ENCODE data around the gene CHST9.

The CHST9 gene

DNA sequence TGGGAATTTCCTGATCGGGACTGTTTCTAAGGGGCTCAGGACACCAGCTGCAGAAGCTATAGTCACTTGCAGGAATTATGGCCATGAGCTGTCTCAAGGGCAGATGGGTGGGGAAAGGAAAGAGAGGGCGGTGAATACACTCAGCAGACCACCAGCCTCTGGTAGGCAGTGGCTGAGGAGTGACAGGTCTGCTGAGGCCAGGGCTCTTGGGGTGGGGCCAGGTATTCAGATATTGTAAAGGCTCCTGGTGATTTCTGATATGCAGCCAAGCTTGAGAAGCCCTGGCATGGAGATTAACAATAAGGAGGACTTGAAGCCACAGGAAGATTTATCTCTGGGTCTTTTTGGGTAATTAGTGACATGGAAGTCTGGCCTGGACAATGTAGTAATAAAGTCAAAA lies 174.3 kb downstream of the CHST9 start:
- DNase-seq (ENCODE audit: low read depth, low spot score) = no peak
- ChIA-PET POLR2A (no interaction called here), CTCF (no interaction called here)
- H3K4me3 ChIP-seq (ENCODE audit: low read depth, low read length) = no peak overlapping the region
- TF ChIP-seq, protein P1, sequence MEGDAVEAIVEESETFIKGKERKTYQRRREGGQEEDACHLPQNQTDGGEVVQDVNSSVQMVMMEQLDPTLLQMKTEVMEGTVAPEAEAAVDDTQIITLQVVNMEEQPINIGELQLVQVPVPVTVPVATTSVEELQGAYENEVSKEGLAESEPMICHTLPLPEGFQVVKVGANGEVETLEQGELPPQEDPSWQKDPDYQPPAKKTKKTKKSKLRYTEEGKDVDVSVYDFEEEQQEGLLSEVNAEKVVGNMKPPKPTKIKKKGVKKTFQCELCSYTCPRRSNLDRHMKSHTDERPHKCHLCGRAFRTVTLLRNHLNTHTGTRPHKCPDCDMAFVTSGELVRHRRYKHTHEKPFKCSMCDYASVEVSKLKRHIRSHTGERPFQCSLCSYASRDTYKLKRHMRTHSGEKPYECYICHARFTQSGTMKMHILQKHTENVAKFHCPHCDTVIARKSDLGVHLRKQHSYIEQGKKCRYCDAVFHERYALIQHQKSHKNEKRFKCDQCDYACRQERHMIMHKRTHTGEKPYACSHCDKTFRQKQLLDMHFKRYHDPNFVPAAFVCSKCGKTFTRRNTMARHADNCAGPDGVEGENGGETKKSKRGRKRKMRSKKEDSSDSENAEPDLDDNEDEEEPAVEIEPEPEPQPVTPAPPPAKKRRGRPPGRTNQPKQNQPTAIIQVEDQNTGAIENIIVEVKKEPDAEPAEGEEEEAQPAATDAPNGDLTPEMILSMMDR (IDR thresholded peaks at IDR 0.05; ENCODE audit: insufficient read depth, low read length, missing control alignments) = no peak

DNA sequence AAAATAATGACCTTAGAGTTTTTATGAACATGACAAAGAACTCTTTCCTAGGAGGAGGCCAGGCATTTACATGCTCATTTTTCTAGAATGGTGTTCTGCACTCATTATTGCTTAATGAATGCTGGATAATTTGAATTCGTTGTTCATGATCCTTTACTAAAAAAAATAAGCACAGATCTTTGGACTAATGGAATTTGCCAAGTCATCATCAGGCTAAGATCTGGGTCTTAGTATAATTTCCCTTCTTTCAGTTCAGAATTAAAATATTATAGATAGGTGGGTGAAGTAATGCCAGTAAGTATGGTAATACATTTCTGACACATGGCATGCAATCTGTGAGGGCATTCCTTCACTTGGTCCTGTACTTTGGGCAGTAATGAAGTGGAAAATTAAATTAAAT lies 175.8 kb downstream of the CHST9 start:
- CTCF ChIA-PET = no interaction called here
- no peak for DNase-seq (ENCODE audit: low read depth, low spot score)
- no peak overlapping the region for H3K4me3 ChIP-seq (ENCODE audit: low read depth, low read length)
- POLR2A ChIA-PET = no interaction called here
- TF ChIP-seq, protein P1 (IDR thresholded peaks at IDR 0.05; ENCODE audit: insufficient read depth, low read length, missing control alignments) = no peak

DNA sequence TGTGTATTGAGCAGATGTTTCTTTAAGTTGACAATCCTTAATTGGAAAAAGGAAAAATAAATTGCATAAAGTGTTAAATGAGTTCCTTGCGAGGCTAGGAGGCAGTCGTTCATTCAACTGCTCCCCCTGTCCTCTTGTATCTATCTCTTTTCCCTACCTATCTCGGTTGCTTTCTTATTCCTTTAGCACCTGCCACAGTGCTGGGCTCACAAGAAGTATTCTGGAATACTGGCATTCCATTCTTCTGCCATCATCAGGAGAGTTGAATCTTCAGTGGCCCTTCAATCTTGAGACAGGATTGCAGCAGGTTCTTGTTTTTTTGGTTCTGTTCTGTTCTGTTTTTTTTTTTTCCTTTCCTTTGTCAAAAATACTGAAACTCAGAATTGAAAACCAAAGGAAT lies 176.5 kb downstream of the CHST9 start:
- no peak overlapping the region for H3K4me3 ChIP-seq (ENCODE audit: low read depth, low read length)
- TF ChIP-seq, protein P1 (IDR thresholded peaks at IDR 0.05; ENCODE audit: insufficient read depth, low read length, missing control alignments) = no peak
- DNase-seq (ENCODE audit: low read depth, low spot score) = no peak
- ChIA-PET CTCF (interaction anchor here (0.6 kb wide), 1 partner anchor 1722 kb away, joined by 4 read pairs; no protein-coding TSS in a partner anchor), POLR2A (no interaction called here)

DNA sequence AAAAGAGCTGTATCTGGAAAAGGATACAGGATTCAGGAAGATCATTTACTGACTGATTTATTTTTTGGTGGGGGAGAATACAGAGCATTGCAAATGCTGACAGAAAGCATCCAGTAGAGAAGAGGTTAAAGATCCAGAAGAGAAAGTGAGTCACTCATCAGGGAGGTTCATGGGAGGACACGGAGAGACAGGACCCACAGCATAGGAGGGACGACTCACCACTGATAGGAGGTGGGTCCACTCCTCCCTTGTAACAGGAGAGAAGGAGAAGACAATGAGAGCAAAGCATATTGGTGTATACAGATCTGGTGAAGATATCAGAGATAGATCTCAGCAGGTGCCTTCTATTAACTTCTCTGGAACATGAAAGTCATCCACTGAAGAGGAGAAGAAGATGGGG lies 177.2 kb downstream of the CHST9 start:
- TF ChIP-seq, protein P1 (IDR thresholded peaks at IDR 0.05; ENCODE audit: insufficient read depth, low read length, missing control alignments) = no peak
- POLR2A ChIA-PET = no interaction called here
- DNase-seq (ENCODE audit: low read depth, low spot score) = no peak
- H3K4me3 ChIP-seq (ENCODE audit: low read depth, low read length) = no peak overlapping the region
- CTCF ChIA-PET = no interaction called here

DNA sequence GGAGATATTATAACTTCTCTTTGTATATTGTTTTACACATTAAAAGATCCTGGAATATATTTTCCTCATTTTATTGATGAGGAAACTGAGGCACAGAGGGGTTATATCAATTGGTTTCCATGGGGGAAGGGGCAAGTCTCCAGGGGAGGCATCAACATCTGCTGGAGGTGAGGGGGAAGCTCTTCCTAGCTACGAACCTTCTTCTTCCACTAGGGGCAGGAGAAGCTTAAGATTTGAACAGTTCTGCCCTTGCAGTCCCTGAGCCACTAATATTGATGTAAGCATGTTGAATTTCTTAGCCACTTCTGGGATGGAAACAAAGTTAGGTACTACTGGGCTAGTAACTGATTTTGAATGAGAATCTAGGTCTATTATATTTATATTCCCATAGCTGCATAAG lies 179.5 kb downstream of the CHST9 start:
- CTCF ChIA-PET = interaction anchor here (1.3 to 1.8 kb wide), 4 partner anchors 21 to 698 kb away, joined by 3 to 8 read pairs (median 4); no protein-coding TSS in a partner anchor
- POLR2A ChIA-PET = no interaction called here
- H3K4me3 ChIP-seq (ENCODE audit: low read depth, low read length) = no peak overlapping the region
- DNase-seq (ENCODE audit: low read depth, low spot score) = no peak
- TF ChIP-seq, protein P1 (IDR thresholded peaks at IDR 0.05; ENCODE audit: insufficient read depth, low read length, missing control alignments) = peak; percentile 21

DNA sequence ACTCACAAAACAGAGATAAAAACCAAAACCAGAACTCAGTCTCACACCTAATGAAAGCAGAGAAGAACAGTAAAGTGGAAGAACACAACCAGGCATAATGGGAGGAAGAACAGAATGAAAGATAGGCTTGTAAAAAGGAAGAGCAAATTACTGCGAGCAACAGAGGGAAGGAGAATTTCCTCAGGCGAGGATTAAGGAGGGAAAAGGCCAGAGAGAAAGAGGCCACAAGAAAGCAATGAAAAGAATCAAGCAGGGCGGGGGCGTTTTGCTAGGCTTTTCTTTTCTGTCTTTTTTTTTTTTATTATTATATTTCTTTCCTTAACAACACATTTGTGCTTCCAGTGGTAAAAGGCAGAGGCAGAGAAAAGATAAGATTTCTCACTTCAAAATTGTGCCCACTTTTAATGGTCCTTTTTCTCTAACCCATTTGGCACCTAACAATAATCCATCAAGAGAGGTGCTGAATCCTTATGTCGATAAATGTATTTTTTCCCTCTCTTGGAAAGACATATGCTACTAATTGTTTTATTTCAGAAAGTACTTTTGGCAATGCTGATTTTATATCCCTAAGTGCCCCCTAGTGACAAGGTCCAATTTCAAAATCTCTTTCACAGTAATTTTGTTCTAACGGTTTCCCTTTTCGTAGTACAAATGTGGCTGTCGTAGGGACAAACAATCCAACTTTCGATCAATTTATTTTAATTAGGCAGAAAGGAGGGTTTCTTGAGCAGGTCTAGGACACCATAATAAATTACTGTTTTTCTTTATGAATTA lies 180.9 kb downstream of the CHST9 start:
- no peak overlapping the region for H3K4me3 ChIP-seq (ENCODE audit: low read depth, low read length)
- TF ChIP-seq, protein P1 (IDR thresholded peaks at IDR 0.05; ENCODE audit: insufficient read depth, low read length, missing control alignments) = no peak
- no peak for DNase-seq (ENCODE audit: low read depth, low spot score)
- ChIA-PET CTCF (interaction anchor here (1.3 to 1.8 kb wide), 3 partner anchors 593 to 697 kb away, joined by 3 to 8 read pairs (median 5); no protein-coding TSS in a partner anchor), POLR2A (no interaction called here)
